ENCODE data around the gene TRIB2. TPM values are rescaled to one million over a fixed set of nuclear protein-coding genes. Genes with fewer than 3 reads are reported as not detected.

Gene TRIB2
- total RNA-seq, 1 donor from 2014 or later = 50.7 TPM

DNA sequence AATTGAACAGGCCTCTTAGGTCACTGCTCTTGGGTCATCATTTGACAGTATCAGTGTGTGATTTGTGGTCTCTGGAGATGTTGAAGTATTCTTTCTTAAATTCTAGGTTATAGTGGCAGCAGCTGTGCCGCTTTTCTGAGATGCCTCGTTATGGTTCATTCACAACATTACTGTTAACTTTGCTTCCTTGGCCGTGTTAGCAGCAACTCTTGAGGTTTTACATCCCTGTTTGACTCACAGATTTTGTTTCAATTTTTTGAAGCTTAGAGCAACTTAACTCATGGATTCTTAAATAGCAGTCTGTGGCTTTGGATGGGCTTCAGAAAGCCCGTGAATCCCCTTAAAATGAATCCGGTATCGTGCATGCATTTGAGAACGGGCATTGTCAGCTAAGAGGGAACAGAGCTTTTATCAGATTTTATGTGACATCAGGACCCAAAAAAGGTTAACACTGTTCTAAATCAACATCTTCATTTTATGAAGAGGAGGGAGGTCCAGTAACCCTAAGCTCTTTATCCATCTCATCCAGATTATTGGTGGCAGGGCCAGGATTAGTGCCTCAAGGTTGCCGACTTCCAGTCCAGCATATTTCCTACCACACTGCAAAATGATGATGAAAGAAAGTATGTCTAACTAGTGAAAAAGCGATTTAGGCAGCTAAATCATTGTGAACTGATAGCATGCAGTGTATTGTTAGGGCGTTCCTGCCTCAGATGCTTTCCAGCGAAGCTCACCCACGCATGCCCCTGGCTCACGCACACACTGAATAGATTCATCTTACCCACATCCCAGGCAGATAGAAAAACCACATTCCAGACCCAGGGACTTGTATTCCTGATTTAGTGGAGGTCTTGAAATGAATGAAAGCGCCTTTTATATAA lies 5.1 kb downstream of the TRIB2 start:
- intact Hi-C loops (cut with DNase I) = loop anchor here (5.0 to 10.0 kb wide), 2 partner anchors 205 to 283 kb away; no protein-coding TSS in a partner anchor
- peak overlapping the region; percentile 14 for H3K27ac ChIP-seq
- TF ChIP-seq, protein P1, sequence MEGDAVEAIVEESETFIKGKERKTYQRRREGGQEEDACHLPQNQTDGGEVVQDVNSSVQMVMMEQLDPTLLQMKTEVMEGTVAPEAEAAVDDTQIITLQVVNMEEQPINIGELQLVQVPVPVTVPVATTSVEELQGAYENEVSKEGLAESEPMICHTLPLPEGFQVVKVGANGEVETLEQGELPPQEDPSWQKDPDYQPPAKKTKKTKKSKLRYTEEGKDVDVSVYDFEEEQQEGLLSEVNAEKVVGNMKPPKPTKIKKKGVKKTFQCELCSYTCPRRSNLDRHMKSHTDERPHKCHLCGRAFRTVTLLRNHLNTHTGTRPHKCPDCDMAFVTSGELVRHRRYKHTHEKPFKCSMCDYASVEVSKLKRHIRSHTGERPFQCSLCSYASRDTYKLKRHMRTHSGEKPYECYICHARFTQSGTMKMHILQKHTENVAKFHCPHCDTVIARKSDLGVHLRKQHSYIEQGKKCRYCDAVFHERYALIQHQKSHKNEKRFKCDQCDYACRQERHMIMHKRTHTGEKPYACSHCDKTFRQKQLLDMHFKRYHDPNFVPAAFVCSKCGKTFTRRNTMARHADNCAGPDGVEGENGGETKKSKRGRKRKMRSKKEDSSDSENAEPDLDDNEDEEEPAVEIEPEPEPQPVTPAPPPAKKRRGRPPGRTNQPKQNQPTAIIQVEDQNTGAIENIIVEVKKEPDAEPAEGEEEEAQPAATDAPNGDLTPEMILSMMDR (IDR thresholded peaks at IDR 0.05) = no peak
- ATAC-seq (no peak), DNase-seq (no peak)
- H3K27me3 ChIP-seq = no peaks in the 10 kb centered on the region
- peaks cover 31% of the 10 kb centered on the region for H3K36me3 ChIP-seq
- no peaks in the 10 kb centered on the region for H3K9me3 ChIP-seq
- H3K4me1 ChIP-seq = peaks cover 49% of the 10 kb centered on the region
- H3K4me3 ChIP-seq = peak overlapping the region; percentile 93

DNA sequence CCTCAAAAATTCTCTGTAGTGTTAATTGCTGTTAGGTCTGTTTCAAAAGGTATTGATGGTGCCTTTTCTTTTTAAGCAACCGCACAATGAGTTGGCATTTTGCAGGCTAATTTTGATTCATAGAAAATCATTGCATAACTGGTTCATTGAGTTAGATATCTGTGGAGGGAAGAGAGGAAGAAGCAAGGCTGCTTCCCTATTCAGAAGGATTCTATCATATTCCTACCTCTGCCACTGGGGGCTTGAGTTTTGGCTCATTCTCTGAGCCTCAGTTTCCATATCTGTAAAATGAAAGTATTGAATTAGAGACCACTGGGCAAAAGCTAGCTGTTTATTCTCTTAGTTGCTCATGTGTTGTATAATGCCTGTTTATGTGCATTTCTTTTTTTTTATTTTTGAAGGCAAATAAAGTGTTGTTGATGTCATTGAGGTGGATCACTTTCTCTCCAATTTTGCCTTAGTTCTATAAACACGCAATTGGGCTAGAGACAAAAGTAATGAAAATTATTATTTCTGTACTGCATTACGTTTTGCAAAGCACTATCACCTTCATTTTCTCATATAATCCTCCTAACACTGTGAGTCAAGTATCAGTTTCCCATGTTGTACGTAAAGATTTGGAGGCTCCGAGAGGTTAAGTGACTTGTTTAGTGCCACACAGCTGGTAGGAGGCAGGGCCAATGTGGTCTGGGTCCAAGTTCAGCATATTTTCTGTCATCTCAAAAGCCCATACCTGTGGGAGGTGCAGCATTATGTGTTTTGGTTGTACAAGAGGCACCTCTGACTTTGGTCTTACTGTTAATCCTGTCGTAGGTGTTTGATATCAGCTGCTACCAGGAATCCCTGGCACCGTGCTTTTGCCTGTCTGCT lies 5.9 kb downstream of the TRIB2 start:
- no peak for ATAC-seq
- DNase-seq = no peak
- H3K27ac ChIP-seq = peak overlapping the region; percentile 14
- H3K4me1 ChIP-seq = peaks cover 51% of the 10 kb centered on the region
- H3K36me3 ChIP-seq = peaks cover 35% of the 10 kb centered on the region
- TF ChIP-seq, protein P1 (IDR thresholded peaks at IDR 0.05) = no peak
- no peaks in the 10 kb centered on the region for H3K9me3 ChIP-seq
- peak overlapping the region; percentile 93 for H3K4me3 ChIP-seq
- intact Hi-C loops (cut with DNase I) = loop anchor here (5.0 to 10.0 kb wide), 2 partner anchors 205 to 282 kb away; no protein-coding TSS in a partner anchor
- no peaks in the 10 kb centered on the region for H3K27me3 ChIP-seq

DNA sequence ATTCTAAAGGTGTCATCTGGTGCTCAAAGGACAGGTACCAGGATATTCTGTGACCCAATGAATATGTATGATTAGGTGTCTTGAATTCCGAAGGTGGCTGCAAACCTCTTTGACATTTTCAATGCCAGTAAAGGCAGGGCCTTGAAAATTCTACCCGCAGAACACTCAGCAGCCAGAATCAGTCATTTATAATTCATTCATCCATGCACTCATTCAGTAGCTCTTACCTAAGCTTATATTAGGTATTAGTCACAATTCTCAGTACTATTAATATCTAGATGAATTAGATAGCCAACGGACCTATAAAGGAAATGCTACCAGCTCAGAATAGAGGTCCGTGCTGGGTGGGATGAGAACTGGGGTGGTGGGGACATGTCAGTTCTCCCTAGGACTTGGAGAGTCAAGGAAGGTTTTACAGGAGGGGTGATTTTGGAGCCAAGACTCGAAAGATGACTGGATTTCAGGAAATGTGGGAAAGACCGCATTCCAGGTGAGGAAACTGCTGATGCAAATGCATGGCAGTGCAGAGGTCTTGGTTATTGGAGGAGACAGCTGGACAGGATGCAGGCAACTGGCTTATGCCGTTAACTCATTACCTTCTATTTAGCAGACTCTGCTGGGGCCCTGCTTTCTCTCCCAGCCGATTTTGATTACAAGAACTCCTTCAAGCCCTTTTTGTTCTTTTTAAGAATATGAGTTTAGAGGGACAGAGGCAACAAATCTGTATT lies 7.2 kb downstream of the TRIB2 start:
- Histone ChIP-seq H3K36me3 (peaks cover 43% of the 10 kb centered on the region), H3K27ac (no peak overlapping the region), H3K4me1 (peaks cover 60% of the 10 kb centered on the region), H3K4me3 (no peak overlapping the region), H3K9me3 (no peaks in the 10 kb centered on the region), H3K27me3 (no peaks in the 10 kb centered on the region)
- intact Hi-C loops (cut with DNase I) = loop anchor here (5.0 to 10.0 kb wide), 2 partner anchors 203 to 281 kb away; no protein-coding TSS in a partner anchor
- ATAC-seq = no peak
- DNase-seq = no peak
- TF ChIP-seq, protein P1 (IDR thresholded peaks at IDR 0.05) = no peak

DNA sequence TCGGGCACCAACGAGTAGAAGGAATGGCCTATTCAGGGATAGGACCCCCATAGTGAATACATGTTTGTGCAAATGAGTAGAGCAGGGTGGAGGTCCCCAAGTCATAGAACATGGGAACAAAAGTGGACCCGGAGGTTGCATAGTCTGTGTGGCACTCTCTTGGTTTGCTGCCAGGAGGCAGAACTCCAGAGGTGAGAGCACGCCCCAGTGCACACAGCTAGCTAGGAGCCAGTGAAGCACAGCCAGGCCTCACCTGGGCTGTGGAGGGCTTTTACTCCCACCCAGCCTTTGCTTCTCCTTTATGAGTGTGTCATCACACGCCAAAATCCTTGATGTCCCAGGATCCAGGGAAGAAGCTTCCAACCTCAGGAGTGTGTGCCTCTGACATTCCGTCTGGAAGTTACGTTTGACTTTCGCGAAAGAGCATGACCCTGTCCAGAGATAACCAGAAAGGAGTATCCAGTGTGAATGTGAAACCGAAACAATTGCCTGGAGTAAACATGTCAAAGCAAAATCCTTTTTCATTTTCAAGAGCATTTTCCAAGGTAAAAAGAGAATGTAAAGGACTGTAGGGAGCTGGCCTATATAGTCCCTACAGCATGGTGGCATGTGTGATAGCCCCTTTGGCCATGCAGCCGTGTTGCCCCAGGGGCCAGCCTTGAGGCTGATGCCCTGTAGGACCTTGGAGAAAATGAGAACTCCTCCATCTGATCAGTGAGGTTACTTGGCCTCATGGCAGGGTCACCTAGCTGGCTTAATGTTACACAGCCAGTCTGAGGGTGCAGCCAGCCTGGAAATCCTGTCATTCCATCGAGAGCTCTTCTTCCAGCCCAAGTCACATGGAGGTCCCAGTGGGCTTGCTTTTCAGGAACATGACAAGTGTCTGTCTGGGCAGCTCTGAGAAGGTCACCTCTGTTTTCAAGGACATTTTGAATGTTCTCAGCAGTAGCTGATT lies 8.8 kb downstream of the TRIB2 start:
- H3K4me1 ChIP-seq = peaks cover 60% of the 10 kb centered on the region
- H3K27me3 ChIP-seq = no peaks in the 10 kb centered on the region
- intact Hi-C loops (cut with DNase I) = loop anchor here (10.0 kb wide), 1 partner anchor 279 kb away; no protein-coding TSS in a partner anchor
- TF ChIP-seq, protein P1 (IDR thresholded peaks at IDR 0.05) = no peak
- H3K36me3 ChIP-seq = peaks cover 54% of the 10 kb centered on the region
- H3K27ac ChIP-seq = peak overlapping the region; percentile 8
- no peaks in the 10 kb centered on the region for H3K9me3 ChIP-seq
- ATAC-seq = no peak
- DNase-seq = no peak
- H3K4me3 ChIP-seq = no peak overlapping the region

Data from upper lobe of right lung (tissue), 1 donor.